Ascending aorta (tissue), 2 donors: ENCODE results near the gene GMEB1. TPM values are rescaled to one million over a fixed set of nuclear protein-coding genes. Genes with fewer than 3 reads are reported as not detected.
"Not testable (repeated sequence)": the region's sequence is repeated elsewhere in the genome, so short reads cannot be mapped to it uniquely, and the experiment has no call there.

Source experiments
- DNase-seq, 2 donors: peaks; one replicate each; pipeline ENCODE4 v3.0.0-alpha.2; 2019; ENCODE audit warnings: low spot score in 2 of 2
- H3K27ac ChIP-seq, 2 donors: fragments of 200-600 bp; sonication (generic); one replicate each; pipeline ENCODE4 v1.5.1; 2016 to 2017; ENCODE audit warnings: mild to moderate bottlenecking in 1 of 2
- H3K27me3 ChIP-seq: fragments of 200-600 bp; sonication (generic); one replicate; pipeline ENCODE4 v1.5.1; 2017
- H3K36me3 ChIP-seq, 2 donors: fragments of 200-600 bp; sonication (generic); one replicate each; pipeline ENCODE4 v1.5.1; 2016
- H3K4me1 ChIP-seq, 2 donors: fragments of 200-600 bp; sonication (generic); one replicate each; pipeline ENCODE4 v1.5.1; 2016 to 2017; ENCODE audit warnings: mild to moderate bottlenecking in 1 of 2
- H3K4me3 ChIP-seq, 2 donors: fragments of 200-600 bp; sonication (generic); one replicate each; pipeline ENCODE4 v1.5.1; 2016 to 2017; ENCODE audit warnings: mild to moderate bottlenecking in 1 of 2
- H3K9me3 ChIP-seq, 2 donors: fragments of 200-600 bp; sonication (generic); one replicate each; pipeline ENCODE4 v1.5.1; 2016
- CTCF ChIP-seq, 3 experiments: fragments of 200-600 bp in 2 of 3; fragments of 450-650 bp in 1 of 3; sonication (generic) in 2 of 3; IDR thresholded peaks; one replicate each; pipeline ENCODE4 v1.5.1; 2016 to 2019; ENCODE audit warnings: antibody characterized with exemption in 3 of 3, mild to moderate bottlenecking in 1 of 3, moderate library complexity in 1 of 3
- intact Hi-C: fragments of 100-400 bp; cut with DNase I; formaldehyde crosslinking; loops from one replicate; pipeline ENCODE4 v1.15.1; 2023
- total RNA-seq: library from RNA; depleted of rRNA; stranded (reverse); fragments of >200 nt; gene quantifications from one replicate; pipeline ENCODE4 v1.1.0, GENCODE V29; 2016

Gene GMEB1
- total RNA-seq, 1 donor from 2014 or later, result 5.2 TPM

- intact Hi-C loops, result no loop called here
- no peak overlapping the region for H3K27ac ChIP-seq
Measured at GRCh38 chr1:28684937-28685336, 16.4 kb downstream of the GMEB1 start.

GRCh38 chr1:28691627-28692026 lies 23.0 kb downstream of the GMEB1 start:
- H3K27ac ChIP-seq, H3K4me3 ChIP-seq, H3K9me3 ChIP-seq, H3K4me1 ChIP-seq, DNase-seq, H3K27me3 ChIP-seq, intact Hi-C loops: not testable (repeated sequence)
- peaks cover 29 to 50% of the 10 kb centered on the region in 2 donors for H3K36me3 ChIP-seq

More at GRCh38 chr1:28684937-28685336, 16.4 kb downstream of the GMEB1 start:
- no peak for DNase-seq
- no peaks in the 10 kb centered on the region for H3K4me1 ChIP-seq
- TF ChIP-seq CTCF (IDR thresholded peaks at IDR 0.05), result no peak
- no peaks in the 10 kb centered on the region for H3K27me3 ChIP-seq
- no peaks in the 10 kb centered on the region for H3K9me3 ChIP-seq
- no peak overlapping the region for H3K4me3 ChIP-seq
- H3K36me3 ChIP-seq, result peaks cover 17 to 38% of the 10 kb centered on the region in 2 donors

- Histone ChIP-seq H3K9me3 (no peaks in the 10 kb centered on the region), H3K36me3 (peaks cover 52 to 84% of the 10 kb centered on the region in 2 donors), H3K4me1 (no peaks in the 10 kb centered on the region), H3K27me3 (no peaks in the 10 kb centered on the region), H3K27ac (no peak overlapping the region), H3K4me3 (no peak overlapping the region)
- intact Hi-C loops, result no loop called here
- no peak for DNase-seq
- TF ChIP-seq CTCF (IDR thresholded peaks at IDR 0.05), result no peak
Measured at GRCh38 chr1:28703629-28704028, 35.0 kb downstream of the GMEB1 start.

- H3K9me3 ChIP-seq, result no peaks in the 10 kb centered on the region
- H3K4me1 ChIP-seq, result no peaks in the 10 kb centered on the region
- peaks cover 19 to 41% of the 10 kb centered on the region in 2 donors for H3K36me3 ChIP-seq
- no peak for TF ChIP-seq CTCF (IDR thresholded peaks at IDR 0.05)
- H3K27ac ChIP-seq, result no peak overlapping the region
- no peak for DNase-seq
- intact Hi-C loops, result no loop called here
- H3K4me3 ChIP-seq, result no peak overlapping the region
- H3K27me3 ChIP-seq, result no peaks in the 10 kb centered on the region
Measured at GRCh38 chr1:28716336-28716735, 47.8 kb downstream of the GMEB1 start.

- Histone ChIP-seq H3K9me3 (no peaks in the 10 kb centered on the region), H3K4me1 (no peaks in the 10 kb centered on the region), H3K4me3 (no peak overlapping the region), H3K27ac (no peak overlapping the region), H3K36me3 (peaks cover 7 to 27% of the 10 kb centered on the region in 2 donors), H3K27me3 (no peaks in the 10 kb centered on the region)
- no peak for TF ChIP-seq CTCF (IDR thresholded peaks at IDR 0.05)
- intact Hi-C loops, result no loop called here
- no peak for DNase-seq
Measured at GRCh38 chr1:28718166-28718565, 49.6 kb downstream of the GMEB1 start.

- no peak for TF ChIP-seq CTCF (IDR thresholded peaks at IDR 0.05)
- DNase-seq, result no peak
- Histone ChIP-seq H3K4me3 (no peak overlapping the region), H3K36me3 (peaks cover 7 to 22% of the 10 kb centered on the region in 2 donors), H3K27ac (no peak overlapping the region), H3K27me3 (no peaks in the 10 kb centered on the region), H3K4me1 (no peaks in the 10 kb centered on the region), H3K9me3 (no peaks in the 10 kb centered on the region)
- intact Hi-C loops, result no loop called here
Measured at GRCh38 chr1:28718586-28719331, 50.2 kb downstream of the GMEB1 start.
